IPS-11a (cell line): ENCODE results near the gene PDIA4.
"Not testable (repeated sequence)": the region's sequence is repeated elsewhere in the genome, so short reads cannot be mapped to it uniquely, and the experiment has no call there.

Experiments
- H3K4me3 ChIP-seq: one replicate; pipeline ENCODE4 v1.5.1; 2013; ENCODE audit warnings: low read depth, low read length, control low read depth

Gene PDIA4

GRCh38 chr7:149003560-149004305 lies 24.6 kb downstream of the PDIA4 start:
- H3K4me3 ChIP-seq = no peak overlapping the region

GRCh38 chr7:149003018-149003417 lies 25.3 kb downstream of the PDIA4 start:
- H3K4me3 ChIP-seq = no peak overlapping the region

- H3K4me3 ChIP-seq = no peak overlapping the region
These were observed 25.7 kb downstream of the PDIA4 start for GRCh38 chr7:149002604-149003003.

- no peak overlapping the region for H3K4me3 ChIP-seq
These were observed 26.8 kb downstream of the PDIA4 start for GRCh38 chr7:149001427-149002068.

GRCh38 chr7:149000961-149001360 lies 27.3 kb downstream of the PDIA4 start:
- no peak overlapping the region for H3K4me3 ChIP-seq

GRCh38 chr7:148999192-148999591 lies 29.1 kb downstream of the PDIA4 start:
- H3K4me3 ChIP-seq = no peak overlapping the region

GRCh38 chr7:148997497-148997896 lies 30.8 kb downstream of the PDIA4 start:
- no peak overlapping the region for H3K4me3 ChIP-seq

GRCh38 chr7:148994576-148994975 lies 33.7 kb downstream of the PDIA4 start:
- no peak overlapping the region for H3K4me3 ChIP-seq

- no peak overlapping the region for H3K4me3 ChIP-seq
These were observed 35.1 kb downstream of the PDIA4 start for GRCh38 chr7:148993193-148993592.

- no peak overlapping the region for H3K4me3 ChIP-seq
These were observed 36.8 kb downstream of the PDIA4 start for GRCh38 chr7:148991536-148991935.

GRCh38 chr7:148987751-148988512 lies 40.4 kb downstream of the PDIA4 start:
- peak overlapping the region; percentile 65 for H3K4me3 ChIP-seq

GRCh38 chr7:148987010-148987750 lies 41.1 kb downstream of the PDIA4 start:
- H3K4me3 ChIP-seq = peak overlapping the region; percentile 65

- H3K4me3 ChIP-seq = no peak overlapping the region
These were observed 41.6 kb downstream of the PDIA4 start for GRCh38 chr7:148986742-148987009.

- peak overlapping the region; percentile 75 for H3K4me3 ChIP-seq
These were observed 44.8 kb downstream of the PDIA4 start for GRCh38 chr7:148983200-148984146.

GRCh38 chr7:148982654-148983199 lies 45.6 kb downstream of the PDIA4 start:
- H3K4me3 ChIP-seq = peak overlapping the region; percentile 75

GRCh38 chr7:148979827-148980226 lies 48.5 kb downstream of the PDIA4 start:
- no peak overlapping the region for H3K4me3 ChIP-seq

GRCh38 chr7:148979072-148979471 lies 49.2 kb downstream of the PDIA4 start:
- H3K4me3 ChIP-seq = not testable (repeated sequence)

GRCh38 chr7:148978091-148978490 lies 50.2 kb downstream of the PDIA4 start:
- H3K4me3 ChIP-seq = no peak overlapping the region

GRCh38 chr7:148975896-148976295 lies 52.4 kb downstream of the PDIA4 start:
- no peak overlapping the region for H3K4me3 ChIP-seq

- no peak overlapping the region for H3K4me3 ChIP-seq
These were observed 55.0 kb downstream of the PDIA4 start for GRCh38 chr7:148973256-148973655.
